Activated CD4-positive, alpha-beta memory T cell treated with anti-CD3 and anti-CD28 coated beads, Interleukin-2, amount 10 ng/mL, durations not matched to agents 7 days and 5 days (primary cell): Measurements from ENCODE around the gene PRKCG. TPM values are rescaled to one million over a fixed set of nuclear protein-coding genes. Genes with fewer than 3 reads are reported as not detected.

ENCODE experiments used
- CTCF ChIA-PET: fragments of 350-600 bp; sonication (Branson Sonifier 250); formaldehyde crosslinking; loops from one replicate; lab custom pipeline; 2021; ENCODE audit warnings: antibody characterized with exemption, inconsistent platforms; lab: Charles Lee
- POLR2A ChIA-PET: fragments of 350-600 bp; sonication (Branson Sonifier 250); formaldehyde crosslinking; loops from one replicate; lab custom pipeline; 2021; ENCODE audit warnings: antibody characterized with exemption; lab: Charles Lee
- DNase-seq: peaks from one replicate; pipeline ENCODE4 v3.0.0-alpha.2; 2020
- H3K27ac Mint-ChIP-seq: one replicate; pipeline ENCODE4 v1.8.0; 2021; ENCODE audit warnings: mild to moderate bottlenecking, mixed read lengths
- H3K27me3 Mint-ChIP-seq: one replicate; pipeline ENCODE4 v1.8.0; 2021; ENCODE audit warnings: mixed read lengths
- H3K36me3 Mint-ChIP-seq: one replicate; pipeline ENCODE4 v1.8.0; 2021; ENCODE audit warnings: low read depth, mixed read lengths
- H3K4me1 Mint-ChIP-seq: one replicate; pipeline ENCODE4 v1.8.0; 2021; ENCODE audit warnings: mixed read lengths
- H3K4me3 Mint-ChIP-seq: one replicate; pipeline ENCODE4 v1.8.0; 2021; ENCODE audit warnings: mild to moderate bottlenecking, mixed read lengths
- H3K9me3 Mint-ChIP-seq: one replicate; pipeline ENCODE4 v1.8.0; 2021; ENCODE audit warnings: mixed read lengths
- total RNA-seq, 2 experiments: library from RNA; stranded (reverse); gene quantifications; one replicate each; pipeline ENCODE4 v1.2.3, GENCODE V29; 2021

The PRKCG gene
- total RNA-seq, 2 experiments from 2014 or later: not detected

GRCh38 chr19:53904909-53905308 is 22.9 kb downstream of the PRKCG start:
- H3K4me1 Mint-ChIP-seq: peaks cover 38% of the 10 kb centered on the region
- no peak for DNase-seq
- no peaks in the 10 kb centered on the region for H3K9me3 Mint-ChIP-seq
- H3K27me3 Mint-ChIP-seq: peaks cover 48% of the 10 kb centered on the region
- H3K27ac Mint-ChIP-seq: no peak overlapping the region
- H3K36me3 Mint-ChIP-seq: no peaks in the 10 kb centered on the region
- POLR2A ChIA-PET: interaction anchor here (0.8 to 1.4 kb wide), 2 partner anchors 36 to 119 kb away, joined by 3 read pairs; no protein-coding TSS in a partner anchor
- no peak overlapping the region for H3K4me3 Mint-ChIP-seq
- CTCF ChIA-PET: interaction anchor here (1.1 to 1.8 kb wide), 2 partner anchors 61 to 119 kb away, joined by 3 to 7 read pairs; no protein-coding TSS in a partner anchor

DNA sequence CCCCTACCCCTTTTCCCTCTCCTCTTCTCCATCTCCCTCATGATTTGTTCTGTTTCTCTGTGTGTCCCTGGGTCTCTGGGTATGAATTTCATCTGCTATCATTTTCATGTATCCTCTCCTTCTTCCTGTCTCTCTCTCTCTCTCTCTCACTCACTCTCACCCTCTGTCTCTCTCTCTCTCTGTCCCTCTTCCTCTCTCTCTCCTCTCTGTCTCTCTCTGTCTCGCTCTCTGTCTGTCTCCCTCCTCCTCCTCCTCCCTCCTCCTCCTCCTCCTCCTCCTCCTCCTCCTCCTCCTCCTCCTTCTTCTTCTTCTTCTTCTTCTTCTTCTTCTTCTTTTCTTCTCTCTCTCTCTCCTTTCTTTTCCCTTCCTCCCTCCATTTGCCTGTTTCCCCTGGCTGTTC is 23.8 kb downstream of the PRKCG start:
- Mint-ChIP-seq H3K27ac (peak overlapping the region; percentile 6), H3K27me3 (peaks cover 56% of the 10 kb centered on the region), H3K36me3 (no peaks in the 10 kb centered on the region), H3K4me1 (peaks cover 38% of the 10 kb centered on the region), H3K4me3 (no peak overlapping the region), H3K9me3 (no peaks in the 10 kb centered on the region)
- ChIA-PET CTCF (no interaction called here), POLR2A (no interaction called here)
- no peak for DNase-seq

GRCh38 chr19:53906211-53907192 is 24.5 kb downstream of the PRKCG start:
- DNase-seq: peak; percentile 69
- H3K27ac Mint-ChIP-seq: no peak overlapping the region
- POLR2A ChIA-PET: no interaction called here
- H3K9me3 Mint-ChIP-seq: no peaks in the 10 kb centered on the region
- H3K36me3 Mint-ChIP-seq: no peaks in the 10 kb centered on the region
- CTCF ChIA-PET: interaction anchor here (1.0 to 1.2 kb wide), 3 partner anchors 15 to 117 kb away, joined by 3 to 8 read pairs (median 5); no protein-coding TSS in a partner anchor
- peaks cover 62% of the 10 kb centered on the region for H3K27me3 Mint-ChIP-seq
- H3K4me1 Mint-ChIP-seq: peaks cover 38% of the 10 kb centered on the region
- H3K4me3 Mint-ChIP-seq: no peak overlapping the region

GRCh38 chr19:53907193-53907581 is 25.2 kb downstream of the PRKCG start:
- Mint-ChIP-seq H3K4me1 (peaks cover 38% of the 10 kb centered on the region), H3K27me3 (peaks cover 65% of the 10 kb centered on the region), H3K27ac (no peak overlapping the region), H3K4me3 (no peak overlapping the region), H3K36me3 (no peaks in the 10 kb centered on the region), H3K9me3 (no peaks in the 10 kb centered on the region)
- DNase-seq: no peak
- CTCF ChIA-PET: interaction anchor here (1.0 to 1.2 kb wide), 3 partner anchors 16 to 117 kb away, joined by 3 to 8 read pairs (median 5); no protein-coding TSS in a partner anchor
- POLR2A ChIA-PET: no interaction called here

- H3K27me3 Mint-ChIP-seq: peaks cover 65% of the 10 kb centered on the region
These were observed 25.7 kb downstream of the PRKCG start for GRCh38 chr19:53907690-53908089.

GRCh38 chr19:53908106-53908934 is 26.3 kb downstream of the PRKCG start:
- Mint-ChIP-seq H3K36me3 (no peaks in the 10 kb centered on the region), H3K4me3 (no peak overlapping the region), H3K27me3 (peaks cover 64% of the 10 kb centered on the region), H3K27ac (no peak overlapping the region), H3K4me1 (peaks cover 38% of the 10 kb centered on the region), H3K9me3 (no peaks in the 10 kb centered on the region)
- ChIA-PET POLR2A (no interaction called here), CTCF (interaction anchor here (1.0 to 1.3 kb wide), 4 partner anchors 9 to 116 kb away, joined by 3 to 8 read pairs (median 4); no protein-coding TSS in a partner anchor)
- peak; percentile 61 for DNase-seq

More at GRCh38 chr19:53907690-53908089, 25.7 kb downstream of the PRKCG start:
- H3K27ac Mint-ChIP-seq: no peak overlapping the region
- H3K4me1 Mint-ChIP-seq: peaks cover 38% of the 10 kb centered on the region
- no peak overlapping the region for H3K4me3 Mint-ChIP-seq
- H3K9me3 Mint-ChIP-seq: no peaks in the 10 kb centered on the region
- ChIA-PET CTCF (interaction anchor here (1.0 to 1.3 kb wide), 4 partner anchors 10 to 116 kb away, joined by 3 to 8 read pairs (median 4); no protein-coding TSS in a partner anchor), POLR2A (no interaction called here)
- no peaks in the 10 kb centered on the region for H3K36me3 Mint-ChIP-seq
- no peak for DNase-seq

- Mint-ChIP-seq H3K9me3 (no peaks in the 10 kb centered on the region), H3K4me1 (peaks cover 38% of the 10 kb centered on the region), H3K4me3 (no peak within 1 kb of the TSS), H3K36me3 (no peaks in the 10 kb centered on the region), H3K27me3 (peaks cover 64% of the 10 kb centered on the region), H3K27ac (no peak within 1 kb of the TSS)
- DNase-seq: no peak
- ChIA-PET CTCF (interaction anchor here (1.3 kb wide), 1 partner anchor 8 kb away, joined by 4 read pairs; no protein-coding TSS in a partner anchor), POLR2A (no interaction called here)
These were observed 27.0 kb downstream of the PRKCG start, which contains the start of gene CACNG7 for GRCh38 chr19:53908935-53909415. Gene CACNG7 (plus strand): TSS chr19:53909278. CDS start chr19:53912832, 3,554 bp downstream.

DNA sequence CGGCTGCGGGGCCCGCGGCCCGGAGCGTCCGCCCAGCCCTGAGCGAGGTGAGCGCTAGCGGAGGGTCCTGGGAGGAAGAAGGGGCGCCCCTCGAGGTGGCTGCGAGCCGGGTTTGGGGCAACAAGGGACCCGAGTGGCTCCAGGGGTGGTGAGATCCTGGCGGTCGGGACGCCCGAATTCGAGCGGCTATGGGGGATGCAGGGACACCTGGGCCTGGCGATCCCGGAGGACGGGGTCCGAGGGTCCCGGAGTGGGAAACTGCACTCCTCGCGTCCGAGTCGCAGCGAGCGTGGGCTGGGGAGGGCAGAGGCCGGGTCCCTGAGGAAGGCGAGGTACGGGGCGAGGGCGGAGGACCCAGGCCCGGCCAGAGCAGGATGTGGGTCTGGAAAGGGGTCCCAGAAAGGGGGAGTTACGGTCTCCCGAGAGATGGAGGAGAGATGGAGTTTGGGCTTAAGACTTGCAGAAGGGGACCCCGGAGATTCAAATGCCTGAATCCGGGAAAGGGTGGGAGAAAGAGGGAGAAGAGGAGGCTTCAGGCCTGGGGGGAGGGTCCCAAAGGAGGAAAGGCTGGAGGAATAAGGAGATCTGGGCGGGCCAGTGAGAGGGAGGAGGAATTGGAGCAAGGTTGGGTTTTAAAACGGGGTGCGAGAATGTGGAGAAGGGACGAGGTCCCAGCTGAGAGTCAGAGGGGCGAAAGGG is 27.6 kb downstream of the PRKCG start:
- ChIA-PET CTCF (no interaction called here), POLR2A (no interaction called here)

DNA sequence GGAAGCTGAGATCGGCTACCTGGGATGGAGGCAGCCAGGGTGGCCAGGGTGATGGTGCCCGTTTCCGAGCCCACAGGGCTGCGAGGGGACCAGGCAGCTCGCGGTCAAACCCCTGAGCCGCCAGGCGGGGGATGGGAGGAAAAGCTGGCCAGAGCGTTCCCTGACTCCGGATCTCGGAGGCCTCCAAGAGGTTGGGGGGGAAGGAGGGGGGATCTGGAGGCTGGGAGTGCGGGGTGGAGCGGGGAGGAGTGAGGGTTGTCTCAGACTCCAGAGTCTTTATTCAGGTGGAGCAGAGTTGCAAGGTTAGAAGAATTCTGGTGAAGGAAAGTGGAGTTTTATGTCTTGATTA is 28.1 kb downstream of the PRKCG start:
- H3K4me1 Mint-ChIP-seq: peaks cover 27% of the 10 kb centered on the region
- ChIA-PET POLR2A (no interaction called here), CTCF (no interaction called here)
- H3K27ac Mint-ChIP-seq: no peak overlapping the region
- no peak overlapping the region for H3K4me3 Mint-ChIP-seq
- no peaks in the 10 kb centered on the region for H3K9me3 Mint-ChIP-seq
- H3K36me3 Mint-ChIP-seq: no peaks in the 10 kb centered on the region
- H3K27me3 Mint-ChIP-seq: peaks cover 55% of the 10 kb centered on the region
- DNase-seq: no peak

More for the DNA sequence above, 27.6 kb downstream of the PRKCG start:
- H3K36me3 Mint-ChIP-seq: no peaks in the 10 kb centered on the region
- H3K9me3 Mint-ChIP-seq: no peaks in the 10 kb centered on the region
- peaks cover 60% of the 10 kb centered on the region for H3K27me3 Mint-ChIP-seq
- H3K4me1 Mint-ChIP-seq: peaks cover 32% of the 10 kb centered on the region
- no peak overlapping the region for H3K4me3 Mint-ChIP-seq
- no peak overlapping the region for H3K27ac Mint-ChIP-seq
- DNase-seq: no peak

DNA sequence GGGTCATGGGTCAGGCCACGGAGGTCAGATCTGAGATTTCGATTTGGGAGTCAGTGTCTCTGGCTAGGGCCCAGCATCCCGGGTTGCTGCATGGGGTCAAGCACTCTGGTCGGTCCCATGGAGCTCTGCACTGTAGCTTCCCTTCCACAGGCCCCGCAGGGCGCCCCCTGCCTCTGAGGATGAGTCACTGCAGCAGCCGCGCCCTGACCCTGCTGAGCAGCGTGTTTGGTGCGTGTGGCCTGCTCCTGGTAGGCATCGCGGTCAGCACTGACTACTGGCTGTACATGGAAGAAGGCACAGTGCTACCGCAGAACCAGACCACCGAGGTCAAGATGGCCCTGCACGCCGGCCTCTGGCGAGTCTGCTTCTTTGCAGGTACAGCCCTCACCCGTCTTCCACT is 30.7 kb downstream of the PRKCG start:
- POLR2A ChIA-PET: no interaction called here
- peak; percentile 19 for DNase-seq
- Mint-ChIP-seq H3K27ac (no peak overlapping the region), H3K36me3 (no peaks in the 10 kb centered on the region), H3K4me1 (peaks cover 8% of the 10 kb centered on the region), H3K9me3 (no peaks in the 10 kb centered on the region), H3K27me3 (peaks cover 35% of the 10 kb centered on the region), H3K4me3 (no peak overlapping the region)
- CTCF ChIA-PET: interaction anchor here (0.9 to 1.2 kb wide), 2 partner anchors 59 to 111 kb away, joined by 4 to 7 read pairs; no protein-coding TSS in a partner anchor

DNA sequence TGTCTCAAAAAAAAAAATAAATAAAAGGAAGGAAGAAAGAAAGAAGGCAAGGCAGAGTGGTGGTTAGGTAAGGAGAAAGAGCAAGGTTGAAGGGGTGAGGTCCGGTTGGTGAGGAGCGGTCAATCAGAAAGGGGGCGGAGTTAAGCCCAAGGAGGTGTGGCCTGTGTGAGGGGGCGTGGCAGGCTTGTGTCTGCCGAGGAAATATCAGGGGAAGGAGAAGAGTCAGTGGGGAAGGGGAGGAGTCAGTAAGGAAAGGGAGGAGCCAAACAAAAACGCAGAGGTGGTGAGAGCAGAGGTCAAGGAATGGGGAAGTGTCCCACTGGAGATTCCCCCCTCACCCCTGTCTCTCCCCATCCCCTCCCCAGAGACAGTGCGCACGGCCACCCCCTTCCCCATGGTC is 33.0 kb downstream of the PRKCG start:
- Mint-ChIP-seq H3K27me3 (peaks cover 17% of the 10 kb centered on the region), H3K27ac (no peak overlapping the region), H3K9me3 (no peaks in the 10 kb centered on the region), H3K36me3 (no peaks in the 10 kb centered on the region), H3K4me3 (no peak overlapping the region), H3K4me1 (no peaks in the 10 kb centered on the region)
- DNase-seq: no peak
- POLR2A ChIA-PET: no interaction called here
- CTCF ChIA-PET: no interaction called here

DNA sequence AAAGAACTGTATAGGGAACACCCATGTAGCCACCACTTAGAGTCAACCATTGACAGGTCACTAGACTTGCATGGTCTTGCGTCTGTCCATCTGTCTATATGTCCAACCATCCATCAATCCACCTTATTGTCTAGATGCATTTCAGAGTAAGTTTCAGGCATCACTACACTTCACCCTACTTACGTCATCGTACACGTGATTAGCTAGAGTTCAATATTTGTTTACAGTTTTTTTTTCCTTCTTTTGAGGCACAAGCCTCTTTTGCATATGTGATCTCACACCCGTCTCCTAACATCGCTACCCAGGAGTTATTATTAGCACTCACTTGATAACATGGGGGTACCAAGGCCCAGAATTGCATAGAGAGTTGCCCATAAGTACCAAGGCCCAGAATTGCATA is 34.0 kb downstream of the PRKCG start:
- CTCF ChIA-PET: no interaction called here

More for the DNA sequence above, 34.0 kb downstream of the PRKCG start:
- POLR2A ChIA-PET: no interaction called here
- H3K27me3 Mint-ChIP-seq: peaks cover 7% of the 10 kb centered on the region
- no peaks in the 10 kb centered on the region for H3K36me3 Mint-ChIP-seq
- no peaks in the 10 kb centered on the region for H3K4me1 Mint-ChIP-seq
- DNase-seq: no peak
- no peak overlapping the region for H3K4me3 Mint-ChIP-seq
- no peaks in the 10 kb centered on the region for H3K9me3 Mint-ChIP-seq
- H3K27ac Mint-ChIP-seq: no peak overlapping the region
